Effector CD4-positive, alpha-beta T cell (primary cell): Measurements from ENCODE around the gene PTAFR.

Experiments used
- DNase-seq: peaks from one replicate; pipeline ENCODE4 v3.0.0-alpha.2; 2020

PTAFR gene

DNA sequence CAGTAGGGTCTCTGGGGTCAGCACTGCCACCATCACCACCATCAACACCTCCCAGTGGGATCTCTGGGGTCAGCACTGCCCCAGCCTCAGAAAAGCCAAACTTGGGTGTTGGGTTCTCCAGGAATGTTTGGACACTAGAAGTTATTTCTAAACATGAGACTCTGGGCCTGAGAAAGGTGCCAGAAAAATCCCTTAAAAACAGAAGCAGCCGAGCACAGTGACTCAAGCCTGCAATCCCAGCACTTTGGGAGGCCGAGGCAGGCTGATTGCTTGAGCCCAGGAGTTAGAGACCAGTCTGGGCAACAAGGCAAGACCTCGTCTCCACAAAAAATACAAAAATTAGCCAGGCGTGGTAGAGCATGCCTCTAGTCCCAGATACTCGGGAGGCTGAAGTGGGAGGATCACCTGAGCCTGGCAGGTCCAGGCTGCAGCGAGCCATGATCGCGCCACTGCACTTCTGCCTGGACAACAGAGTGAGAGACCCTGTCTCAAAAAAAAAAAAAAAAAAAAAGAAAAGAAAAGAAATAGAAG, 470 bp downstream of the PTAFR start:
- no peak for DNase-seq

DNA sequence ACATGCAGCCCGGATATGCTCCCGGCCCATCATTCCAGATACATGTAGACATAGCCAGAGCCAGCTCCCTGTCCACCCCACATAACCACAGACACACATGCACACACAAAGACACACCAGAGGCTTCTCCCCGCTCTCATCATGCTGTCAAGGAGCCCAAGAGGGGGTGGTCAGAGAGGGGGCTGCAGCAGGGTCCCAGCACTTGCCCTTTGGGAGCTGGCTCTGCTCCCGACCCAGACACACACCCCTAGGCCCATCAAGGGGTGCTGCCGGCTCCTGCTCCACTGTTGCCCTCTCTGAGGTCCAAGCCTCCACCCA, 2.6 kb downstream of the PTAFR start:
- no peak for DNase-seq

DNA sequence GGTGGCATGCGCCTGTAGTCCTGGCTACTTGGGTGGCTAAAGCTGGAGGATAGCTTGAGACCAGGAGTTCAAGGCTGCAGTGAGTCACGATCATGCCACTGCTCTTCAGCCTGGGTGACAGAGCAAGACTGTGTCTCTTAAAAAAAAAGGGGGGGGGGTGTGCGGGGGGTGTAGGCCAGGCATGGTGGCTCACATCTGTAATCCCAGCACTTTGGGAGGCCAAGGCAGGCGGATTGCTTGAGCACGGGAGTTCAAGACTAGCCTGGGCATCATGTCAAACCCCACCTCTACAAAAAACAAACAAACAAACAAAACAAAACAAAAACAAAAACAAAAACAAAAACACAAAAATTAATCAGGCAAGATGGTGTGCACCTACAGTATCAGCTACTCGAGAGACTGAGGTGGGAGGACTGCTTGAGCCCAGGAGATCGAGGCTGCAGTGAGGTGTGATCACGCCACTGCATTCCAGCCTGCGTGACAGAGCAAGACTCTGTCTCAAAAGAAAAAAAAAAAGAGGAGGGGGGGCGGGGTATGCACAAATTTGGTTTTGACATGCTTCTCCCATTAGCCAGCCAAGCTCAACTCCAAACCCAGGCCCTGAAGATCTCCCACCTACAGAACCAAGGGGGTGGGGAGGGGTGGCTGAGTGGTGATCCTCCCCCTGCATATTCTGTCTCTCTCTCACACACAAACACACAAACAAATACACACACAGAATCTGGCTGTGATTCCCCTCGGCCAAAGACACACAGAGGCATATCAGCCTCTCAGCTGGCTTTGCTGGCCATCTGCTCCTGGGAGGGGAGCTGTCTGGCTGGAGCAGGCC, 3.1 kb downstream of the PTAFR start:
- DNase-seq = no peak

DNA sequence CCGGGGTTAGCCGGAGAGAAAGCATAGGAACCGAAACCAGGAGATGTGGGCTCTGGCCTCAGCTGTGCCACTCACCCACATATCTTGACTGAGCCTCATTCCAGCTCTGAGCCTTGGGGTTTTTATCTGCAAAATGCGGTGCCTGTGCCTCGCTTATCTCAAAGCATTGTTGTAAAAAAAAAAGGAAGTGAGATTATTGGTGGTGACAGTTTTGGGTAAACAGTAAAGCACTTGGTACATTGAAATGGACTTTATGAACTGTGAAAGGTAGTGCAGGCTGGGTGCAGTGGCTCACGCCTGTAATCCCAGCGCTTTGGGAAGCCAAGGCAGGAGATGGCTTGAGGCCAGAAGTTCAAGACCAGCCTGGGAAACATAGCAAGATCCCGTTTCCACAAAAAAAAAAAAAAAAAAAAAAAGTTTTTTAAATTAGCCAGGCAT, 3.8 kb downstream of the PTAFR start:
- DNase-seq = no peak

DNA sequence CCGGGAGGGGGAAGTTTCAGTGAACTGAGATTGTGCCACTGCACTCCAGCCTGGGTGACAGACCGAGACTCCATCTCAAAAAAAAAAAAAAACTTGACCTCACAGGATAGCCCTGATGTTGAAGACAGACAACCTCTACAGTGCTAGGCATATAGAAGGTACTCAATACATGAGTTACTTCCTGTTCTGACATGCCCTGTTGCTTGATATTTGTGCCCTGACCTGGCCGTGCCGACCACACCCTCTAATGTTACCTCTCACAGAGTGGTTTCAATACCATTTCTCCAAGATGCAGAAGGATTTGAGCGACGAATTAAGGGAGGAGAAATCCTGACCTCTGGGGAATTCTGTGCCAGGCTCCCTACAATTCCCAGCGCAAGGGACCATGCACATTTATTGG, 5.2 kb downstream of the PTAFR start:
- no peak for DNase-seq

DNA sequence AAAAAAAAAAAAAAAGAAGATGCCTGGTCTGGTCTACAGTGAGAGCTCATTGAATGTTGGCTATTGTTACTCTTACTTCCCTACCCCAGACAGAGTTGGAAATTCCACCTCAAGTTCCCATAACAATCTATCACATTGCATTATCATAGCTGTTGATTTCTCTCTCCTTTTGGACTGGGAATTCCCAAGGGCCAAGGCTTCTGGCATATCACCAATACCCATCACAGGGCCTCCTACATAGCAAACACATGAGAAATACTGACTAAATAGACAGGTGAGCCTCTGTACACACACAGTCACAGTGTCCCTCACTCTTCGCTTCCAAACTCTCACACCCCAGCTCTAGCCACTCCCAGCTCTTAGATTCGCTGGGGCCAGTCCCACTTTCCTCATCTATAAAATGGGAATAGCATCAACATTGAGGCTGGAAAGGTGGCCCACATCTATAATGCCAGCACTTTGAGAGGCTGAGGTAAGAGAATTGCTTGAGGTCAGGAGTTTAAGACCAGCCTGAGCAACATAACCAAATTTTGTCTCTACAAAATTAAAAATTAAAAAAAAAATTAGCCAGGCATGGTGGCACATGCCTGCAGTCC, 6.4 kb downstream of the PTAFR start:
- DNase-seq = no peak

DNA sequence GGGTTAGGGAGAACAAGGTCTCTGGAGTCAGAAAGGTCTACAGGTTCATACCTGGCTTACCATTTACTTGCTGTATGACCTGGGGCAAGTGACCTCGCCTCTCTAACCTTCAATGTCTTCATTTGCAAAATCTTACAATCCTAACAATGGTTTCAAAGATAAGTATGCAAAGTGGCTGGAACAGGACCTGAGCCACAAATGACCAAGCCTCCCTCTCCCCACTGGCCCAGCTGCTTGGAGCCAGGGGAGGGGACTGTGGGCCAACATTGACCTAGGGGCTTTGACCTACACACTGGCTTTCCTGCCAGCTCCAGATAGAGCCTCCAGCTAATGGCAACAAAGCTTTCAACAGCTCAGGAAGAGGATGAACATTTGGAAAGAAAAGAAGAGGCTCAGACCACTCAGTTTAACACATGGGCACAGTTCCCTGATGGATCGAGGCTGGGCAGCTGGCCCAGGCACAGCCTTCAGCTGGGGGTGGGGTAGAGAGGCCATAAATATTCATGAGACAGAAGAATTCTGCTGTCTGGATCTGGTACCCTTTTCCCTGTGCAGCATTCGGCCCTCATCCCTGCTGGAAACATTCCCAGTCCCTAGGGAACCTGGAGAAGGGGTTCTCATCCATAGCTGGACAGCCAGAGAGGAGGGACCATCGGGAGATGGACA, 12.9 kb downstream of the PTAFR start:
- DNase-seq = no peak

DNA sequence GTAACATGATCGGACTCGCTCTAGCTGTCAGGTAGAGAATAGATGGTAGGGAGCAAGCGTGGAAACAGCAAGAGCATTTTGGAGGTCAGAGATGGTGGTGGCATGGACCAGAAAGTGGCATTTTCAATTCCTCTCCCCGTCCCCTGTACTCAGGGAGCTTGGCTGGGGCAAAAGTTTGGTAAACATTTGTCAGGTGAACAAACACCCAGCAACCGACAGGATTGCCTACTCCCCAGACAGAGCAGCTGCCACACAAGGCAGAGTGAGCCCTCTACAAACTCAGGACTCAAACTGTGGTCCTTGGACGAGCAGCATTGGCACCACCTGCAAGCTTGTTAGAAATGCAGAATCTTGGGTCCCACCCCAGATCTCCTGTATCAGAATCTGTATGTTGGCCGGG, 14.3 kb downstream of the PTAFR start:
- DNase-seq = no peak

DNA sequence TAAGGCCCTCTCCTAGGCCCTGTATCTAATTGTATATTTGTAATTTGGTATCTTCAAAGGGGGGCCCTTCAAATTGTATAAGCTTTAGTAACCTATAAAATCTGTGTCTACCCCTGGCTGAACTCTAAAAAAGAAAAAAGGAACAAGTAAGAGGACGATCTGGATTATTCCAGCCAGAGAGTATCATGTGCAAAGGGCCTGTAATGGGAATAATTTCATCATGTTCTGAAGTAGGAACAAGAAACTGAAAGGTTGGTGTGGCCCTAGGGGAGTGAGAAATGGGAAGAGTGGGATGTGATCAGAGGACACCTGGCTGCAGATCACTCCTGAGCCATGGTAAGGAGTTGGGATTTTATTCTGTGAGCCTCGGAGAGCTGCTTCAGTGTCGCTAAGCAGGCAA, 14.7 kb downstream of the PTAFR start:
- DNase-seq = no peak

DNA sequence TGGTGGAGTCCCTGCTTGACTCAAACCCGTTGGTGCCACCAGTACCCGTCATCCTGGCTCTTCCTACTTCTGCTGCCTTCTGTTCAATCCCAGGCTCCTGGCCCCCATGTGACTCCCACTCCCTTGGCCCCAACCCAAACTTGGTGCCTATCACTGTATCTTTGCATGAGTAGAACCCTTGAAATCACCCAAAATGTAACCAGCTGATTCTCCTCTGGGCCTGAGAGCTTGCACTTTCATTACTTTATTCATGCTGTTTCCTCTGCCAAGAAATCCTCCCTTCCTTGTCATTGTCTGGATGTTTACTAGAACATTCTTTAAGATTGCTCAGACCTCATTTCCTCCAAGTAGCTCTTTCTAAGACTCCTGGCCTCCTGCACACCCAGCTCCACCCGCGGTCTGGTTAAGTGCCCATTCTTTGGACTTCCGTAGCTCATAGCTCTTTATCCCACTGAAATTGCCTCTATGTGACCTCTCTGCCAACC, 15.7 kb downstream of the PTAFR start:
- DNase-seq = no peak

DNA sequence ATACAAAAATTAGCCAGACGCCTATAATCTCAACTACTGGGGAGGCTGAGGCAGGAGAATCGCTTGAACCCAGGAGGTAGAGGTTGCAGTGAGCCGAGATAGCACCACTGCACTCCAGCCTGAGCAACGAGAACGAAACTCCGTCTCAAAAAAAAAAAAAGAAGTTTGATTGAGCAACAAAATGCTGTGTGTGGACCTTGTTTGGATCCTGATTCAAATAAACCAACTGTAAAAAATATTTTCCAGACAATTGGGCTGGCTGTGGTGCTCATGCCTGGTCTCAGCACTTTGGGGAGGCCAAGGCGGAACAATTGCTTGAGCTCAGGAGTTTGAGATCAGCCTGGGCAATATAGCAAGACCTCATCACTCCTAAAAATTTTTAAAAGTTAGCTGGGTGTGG, 16.8 kb downstream of the PTAFR start:
- no peak for DNase-seq

DNA sequence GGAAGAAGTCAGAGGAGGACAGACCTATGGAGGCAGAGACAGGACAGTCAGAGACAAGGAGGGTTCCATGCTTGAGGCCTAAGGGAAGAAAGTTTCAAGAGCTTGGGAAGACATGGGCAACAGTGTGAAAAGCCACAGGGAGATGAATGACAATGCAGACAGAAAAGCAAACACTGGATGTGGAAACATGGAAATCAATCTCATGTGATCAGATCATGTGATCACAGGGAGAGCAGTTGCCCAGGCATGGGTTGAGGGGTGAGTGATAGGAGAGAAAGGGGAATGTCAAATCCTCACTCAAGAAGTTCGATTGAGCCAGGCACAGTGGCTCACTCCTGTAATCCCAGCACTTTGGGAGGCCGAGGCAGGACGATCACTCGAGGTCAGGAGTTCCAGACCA, 17.2 kb downstream of the PTAFR start:
- no peak for DNase-seq

DNA sequence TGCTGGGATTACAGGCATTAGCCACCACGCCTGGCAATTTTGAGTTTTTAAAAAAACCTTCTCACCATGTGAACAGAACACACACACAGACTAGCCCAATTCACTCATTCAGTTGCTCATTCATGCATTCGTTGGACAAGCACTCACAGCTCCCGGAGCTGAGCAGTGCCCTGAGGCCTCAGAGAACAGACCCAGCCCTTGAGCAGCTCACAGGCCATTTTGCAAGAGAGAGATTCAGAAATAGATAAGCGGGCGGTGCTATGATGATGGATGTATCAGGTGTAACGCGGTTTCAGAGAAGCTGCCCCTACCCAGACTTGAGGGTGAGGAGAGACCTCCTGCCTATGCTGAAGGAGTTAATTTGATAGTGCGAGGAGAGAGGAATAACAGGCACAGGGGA, 18.6 kb downstream of the PTAFR start:
- DNase-seq = no peak

DNA sequence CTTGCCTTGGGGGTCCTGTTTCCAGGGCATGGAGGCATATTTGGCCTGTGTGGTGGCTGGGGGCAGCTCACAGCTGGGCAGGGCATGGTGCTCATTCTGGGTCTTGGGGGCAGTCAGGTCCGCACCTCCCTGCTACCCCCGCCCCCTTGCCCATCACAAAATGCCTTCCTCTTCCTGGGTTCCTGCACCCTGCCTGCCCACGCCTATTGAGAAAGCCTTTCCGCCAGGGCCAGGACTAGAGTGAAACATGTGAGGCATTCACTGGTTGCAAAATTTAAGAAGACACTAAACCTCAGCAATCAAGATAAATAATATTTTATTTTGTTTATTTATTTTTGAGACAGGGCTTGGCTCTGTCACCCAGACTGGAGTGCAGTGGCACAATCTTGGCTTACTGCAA, 19.7 kb downstream of the PTAFR start:
- no peak for DNase-seq

DNA sequence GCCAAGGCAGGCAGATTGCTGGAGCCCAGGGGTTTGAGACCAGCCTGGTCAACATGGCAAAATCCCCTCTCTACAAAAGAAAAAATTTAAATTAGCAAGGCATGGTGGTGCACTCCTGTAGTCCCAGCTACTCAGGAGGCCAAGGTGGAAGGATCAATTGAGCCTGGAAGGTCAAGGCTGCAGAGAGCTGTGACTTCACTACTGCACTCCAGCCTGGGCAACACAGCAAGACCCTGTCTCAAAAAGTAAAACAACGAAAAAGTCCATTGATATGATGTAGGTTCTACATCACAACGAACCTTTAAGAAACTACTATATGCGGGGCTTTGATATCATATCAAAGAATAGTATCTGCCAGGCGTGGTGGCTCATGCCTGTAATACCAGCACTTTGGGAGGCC, 20.9 kb downstream of the PTAFR start:
- DNase-seq = no peak

DNA sequence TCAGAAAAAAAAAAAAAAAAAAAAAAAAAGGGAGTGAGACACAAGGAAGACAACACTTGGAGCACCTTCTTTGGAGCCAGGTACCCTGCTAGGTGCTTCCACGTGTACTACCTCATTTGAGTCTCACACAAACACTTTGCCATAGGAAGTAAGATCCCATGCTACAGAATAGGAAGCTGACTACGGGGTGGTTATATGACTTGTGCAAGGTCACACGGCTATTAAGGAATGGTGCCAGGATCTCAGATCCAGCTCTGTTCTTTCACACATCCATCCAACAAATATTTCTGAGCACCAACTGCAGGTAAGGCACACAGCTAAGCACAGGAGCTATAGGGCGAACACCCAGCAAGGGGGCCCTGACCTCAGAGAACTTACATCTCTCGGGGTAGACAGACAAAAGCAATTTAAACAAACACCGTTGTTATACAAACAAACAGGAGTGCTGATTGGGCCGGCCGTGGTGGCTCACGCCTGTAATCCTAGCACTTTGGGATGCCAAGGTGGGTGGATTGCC, 22.4 kb downstream of the PTAFR start:
- no peak for DNase-seq

DNA sequence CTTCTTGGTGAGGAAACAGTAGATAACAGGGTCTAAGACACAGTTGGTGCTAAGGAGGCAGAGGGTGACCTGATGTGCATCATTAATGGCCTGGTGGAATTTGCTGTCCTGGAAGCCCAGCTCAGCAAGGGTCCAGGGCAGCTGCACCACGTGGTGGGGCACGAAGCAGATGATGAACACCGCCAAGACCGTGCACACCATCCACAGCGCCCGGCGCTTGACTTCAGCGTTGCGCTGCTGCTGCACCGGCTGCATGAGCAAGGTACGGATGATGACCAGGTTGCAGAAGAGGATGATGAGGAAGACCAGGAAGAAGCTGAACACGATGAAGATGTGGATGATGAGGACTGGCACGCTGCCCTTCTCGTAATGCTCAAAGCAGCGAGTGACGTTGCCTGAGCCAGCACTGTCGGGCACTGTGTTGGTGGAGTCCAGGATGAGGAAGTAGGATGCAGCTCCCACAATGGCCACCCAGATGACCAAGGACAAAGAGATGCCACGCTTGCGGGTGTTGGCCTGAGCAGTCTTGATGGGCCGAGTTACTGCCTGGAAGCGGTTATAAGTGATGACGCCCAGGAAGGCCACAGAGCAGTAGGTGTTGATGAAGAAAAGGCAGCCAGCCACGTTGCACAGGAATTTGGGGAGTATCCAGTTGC, 26.2 kb downstream of the PTAFR start:
- no peak for DNase-seq

DNA sequence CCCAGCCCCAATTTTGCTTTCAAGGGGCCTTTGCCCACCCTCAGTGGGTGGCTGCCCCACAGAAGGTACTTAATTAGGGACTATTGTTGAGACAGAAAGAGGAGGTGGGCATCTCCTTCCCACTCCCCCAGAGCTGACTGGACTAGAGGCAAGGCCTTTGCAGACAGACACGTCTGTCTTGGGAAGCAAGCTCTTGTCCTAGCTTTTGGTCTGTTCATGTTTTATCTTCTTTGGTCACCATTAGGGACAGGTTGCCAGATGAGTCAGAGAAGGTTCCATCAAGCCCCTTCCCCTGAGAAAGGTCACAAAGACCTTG, 27.7 kb downstream of the PTAFR start:
- no peak for DNase-seq

DNA sequence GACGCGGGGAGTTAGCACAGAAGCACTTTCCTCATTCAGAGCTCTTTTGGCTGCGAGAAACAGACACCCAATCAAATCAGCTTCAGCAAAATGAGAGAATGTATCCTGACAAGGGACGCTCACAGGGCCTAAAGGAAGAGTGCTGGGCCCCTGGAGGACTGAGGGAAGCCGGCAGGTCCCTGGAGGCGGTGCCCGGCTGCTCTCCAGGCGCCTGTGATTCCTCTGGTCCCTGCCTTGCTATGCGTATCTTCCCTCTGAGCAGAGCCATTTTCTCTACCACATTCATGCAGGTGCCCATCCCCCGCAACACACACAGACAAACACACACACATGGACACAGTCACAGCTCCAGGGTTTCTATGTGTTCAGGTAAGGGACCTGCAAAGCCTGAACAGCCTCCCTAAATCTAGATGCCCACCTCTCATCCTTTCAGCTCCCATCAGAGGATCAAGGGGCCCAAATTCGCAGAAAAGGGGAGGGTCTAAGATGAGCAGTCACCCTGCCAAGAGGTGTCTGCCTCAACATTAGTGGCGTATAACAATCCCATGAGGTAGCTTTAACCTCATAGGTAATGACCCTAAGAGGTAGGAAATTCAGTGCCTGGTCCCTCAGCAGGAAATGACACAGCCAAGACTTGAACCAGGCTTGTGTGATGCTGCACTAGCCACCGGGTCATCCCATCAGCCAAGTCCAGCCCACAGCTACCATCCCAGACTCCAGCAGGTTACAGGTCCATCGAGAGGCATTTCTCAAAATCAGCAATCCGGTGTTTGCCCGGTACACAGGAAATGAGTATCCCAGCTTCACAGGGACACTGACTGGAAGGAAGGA, 29.0 kb downstream of the PTAFR start:
- no peak for DNase-seq

DNA sequence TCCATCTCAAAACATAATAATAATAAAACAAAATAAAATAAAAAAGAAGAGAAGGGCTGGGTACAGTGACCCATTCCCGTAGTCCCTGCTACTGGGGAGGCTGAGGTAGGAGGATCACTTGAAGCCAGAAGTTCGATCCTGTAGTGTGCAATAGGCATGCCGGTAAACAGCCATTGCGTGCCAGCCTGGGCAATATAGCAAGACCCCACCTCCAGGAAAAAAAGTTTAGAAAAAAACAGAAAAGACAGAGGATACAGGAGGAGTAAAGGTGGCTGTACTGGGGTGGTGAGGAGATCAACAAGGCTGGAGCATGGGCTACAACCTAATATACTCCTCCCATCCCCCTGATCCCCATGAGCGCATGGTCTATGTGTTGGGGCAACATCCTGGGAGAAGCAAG, 30.8 kb downstream of the PTAFR start:
- no peak for DNase-seq

DNA sequence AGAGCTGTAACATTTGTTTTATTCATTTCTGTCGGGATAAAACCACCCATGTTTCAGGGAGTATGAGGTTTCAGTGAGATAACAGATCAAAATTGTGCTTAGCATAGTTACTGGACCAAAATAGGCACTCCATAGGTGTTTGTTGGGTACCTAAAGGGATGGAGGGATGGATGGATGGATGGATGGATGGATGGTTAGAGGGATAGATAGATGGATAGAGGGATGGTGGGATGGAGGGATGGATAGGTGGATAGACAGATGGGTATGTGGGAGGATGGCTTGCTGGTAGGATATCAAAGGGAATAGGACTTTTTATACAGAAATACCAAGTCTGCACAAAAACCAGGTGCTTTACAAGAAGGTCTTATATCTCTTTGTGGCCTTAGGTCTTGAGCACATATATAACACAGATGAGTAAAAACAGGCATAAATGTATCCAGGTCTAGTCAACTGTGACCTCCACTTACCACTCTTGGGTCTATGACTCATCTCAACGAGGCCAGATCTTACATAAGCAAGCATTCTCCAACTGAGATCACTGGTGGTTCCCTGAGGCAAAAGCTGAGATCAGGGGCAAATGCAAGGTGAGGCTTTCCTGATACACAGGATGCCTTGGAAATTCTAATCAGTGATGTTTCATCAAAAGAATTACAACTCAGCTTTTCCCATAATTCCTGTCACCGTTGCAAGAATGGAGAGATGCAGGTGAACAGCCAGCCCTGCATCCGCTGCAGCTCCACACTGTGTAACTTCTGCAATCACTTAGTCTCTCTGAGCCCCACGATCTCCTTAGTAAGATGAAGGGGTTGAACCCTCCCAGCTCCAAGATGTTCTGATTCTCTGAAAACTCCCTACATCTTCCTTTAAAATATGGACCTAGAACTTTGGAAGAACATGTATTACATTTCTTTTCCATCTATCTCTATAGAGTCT, 32.0 kb downstream of the PTAFR start:
- no peak for DNase-seq
